GM18505 (cell line): ENCODE results near the gene PKP2.
"Not testable (repeated sequence)": the region's sequence is repeated elsewhere in the genome, so short reads cannot be mapped to it uniquely, and the experiment has no call there.

Source experiments
- ATAC-seq: cut with Tn5 transposase; IDR thresholded peaks from one replicate; pipeline ENCODE4 v1.9.1; 2021; ENCODE audit not compliant: unreplicated experiment
- POLR2A ChIP-seq: IDR thresholded peaks from 4 replicates; pipeline ENCODE4 v1.6.1; 2011; ENCODE audit warnings: borderline replicate concordance; ENCODE audit not compliant: insufficient read depth, insufficient read length; ENCODE audit errors: extremely low read depth

PKP2 gene

GRCh38 chr12:32863128-32863527, 33.4 kb downstream of the PKP2 start:
- no peak for ATAC-seq
- TF ChIP-seq POLR2A: no peak

- ATAC-seq: not testable (repeated sequence)
These were observed 34.9 kb downstream of the PKP2 start for GRCh38 chr12:32861658-32862057.

- ATAC-seq: no peak
- TF ChIP-seq POLR2A: no peak
These were observed 36.4 kb downstream of the PKP2 start for GRCh38 chr12:32860192-32860591.

DNA sequence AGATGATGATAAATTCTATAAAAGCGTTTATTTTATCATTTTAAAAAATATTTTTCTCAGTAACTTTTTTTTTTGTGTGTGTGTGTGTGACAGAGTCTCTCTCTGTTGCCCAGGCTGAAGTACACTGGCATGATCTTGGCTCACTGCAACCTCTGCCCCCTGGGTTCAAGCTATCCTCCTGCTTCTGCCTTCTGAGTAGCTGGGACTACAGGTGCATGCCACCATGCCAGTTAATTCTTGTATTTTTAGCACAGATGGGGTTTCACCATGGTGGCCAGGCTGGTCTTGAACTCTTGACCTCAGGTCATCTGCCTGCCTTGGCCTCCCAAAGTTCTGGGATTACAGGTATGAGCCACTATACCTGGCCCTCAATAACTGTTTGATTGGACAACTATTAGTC, 37.2 kb downstream of the PKP2 start:
- no peak for ATAC-seq
- TF ChIP-seq POLR2A: no peak

DNA sequence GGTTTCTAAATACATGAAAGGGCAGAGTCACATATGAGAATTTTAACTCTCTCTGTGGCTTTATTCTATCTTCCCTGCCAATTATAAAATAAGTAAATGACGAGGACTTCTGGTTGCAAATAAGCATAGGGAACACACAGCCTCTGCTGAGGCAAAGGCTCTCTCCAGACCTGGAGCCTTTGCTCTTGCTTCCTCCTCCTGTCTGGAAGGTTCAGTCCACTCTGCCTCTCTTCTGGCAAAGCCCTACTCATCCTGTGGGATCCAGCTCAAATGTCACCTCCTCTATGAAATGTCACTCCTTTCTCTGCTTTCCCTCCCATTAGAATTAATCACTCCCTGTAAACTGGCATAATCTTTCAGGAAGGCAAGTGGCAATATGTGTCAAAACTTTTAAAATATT, 41.9 kb downstream of the PKP2 start:
- TF ChIP-seq POLR2A: no peak

DNA sequence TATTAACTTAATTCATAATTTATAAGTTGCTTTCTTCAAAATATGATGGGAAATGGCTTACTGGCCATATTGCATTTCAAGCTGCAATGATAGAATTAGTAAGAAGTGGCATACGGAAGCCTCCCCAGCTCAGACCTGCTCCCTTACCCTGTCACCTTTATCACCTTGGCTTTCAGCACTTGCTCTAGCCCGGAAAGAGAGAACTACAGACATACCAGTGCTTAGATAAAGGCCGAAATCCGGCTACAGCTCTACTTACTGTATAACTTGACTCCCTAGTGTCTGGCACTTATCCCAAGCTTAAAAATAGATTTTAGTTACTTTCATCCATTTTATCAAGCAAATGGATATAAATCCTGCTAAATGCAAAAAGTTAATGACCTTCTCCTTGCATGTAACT, 42.5 kb downstream of the PKP2 start:
- TF ChIP-seq POLR2A: no peak
- no peak for ATAC-seq

More for the DNA sequence above, 41.9 kb downstream of the PKP2 start:
- no peak for ATAC-seq

GRCh38 chr12:32847287-32847686, 49.3 kb downstream of the PKP2 start:
- ATAC-seq: no peak
- TF ChIP-seq POLR2A: no peak

GRCh38 chr12:32846053-32846452, 50.5 kb downstream of the PKP2 start:
- no peak for ATAC-seq
- no peak for TF ChIP-seq POLR2A

GRCh38 chr12:32843528-32844095, 53.0 kb downstream of the PKP2 start:
- no peak for TF ChIP-seq POLR2A
- no peak for ATAC-seq

- no peak for ATAC-seq
- no peak for TF ChIP-seq POLR2A
These were observed 55.5 kb downstream of the PKP2 start for GRCh38 chr12:32841061-32841460.

GRCh38 chr12:32839828-32840227, 56.7 kb downstream of the PKP2 start:
- ATAC-seq: no peak
- no peak for TF ChIP-seq POLR2A

GRCh38 chr12:32837974-32838373, 58.6 kb downstream of the PKP2 start:
- no peak for ATAC-seq
- no peak for TF ChIP-seq POLR2A

DNA sequence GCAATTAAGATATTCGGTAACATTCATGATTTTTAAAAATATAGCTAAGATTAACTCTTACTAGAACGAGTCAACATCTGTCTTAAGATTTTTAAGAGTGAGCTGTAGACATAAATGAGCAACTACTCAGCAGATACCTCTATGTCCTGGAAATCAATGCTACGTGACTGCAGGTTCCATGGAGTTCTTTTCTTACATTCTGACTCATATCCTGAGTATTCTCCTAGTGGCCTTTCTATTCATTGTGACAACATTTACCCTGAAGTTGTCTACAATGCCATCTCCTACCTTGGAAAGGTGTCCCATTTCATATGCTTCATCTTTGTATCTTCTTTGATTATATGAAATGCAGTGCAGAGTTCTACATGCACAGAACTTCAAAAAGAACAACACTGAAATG, 59.9 kb downstream of the PKP2 start:
- TF ChIP-seq POLR2A: no peak

GRCh38 chr12:32834122-32834521, 62.5 kb downstream of the PKP2 start:
- ATAC-seq: no peak
- no peak for TF ChIP-seq POLR2A

More for the DNA sequence above, 59.9 kb downstream of the PKP2 start:
- no peak for ATAC-seq

GRCh38 chr12:32828552-32828951, 68.0 kb downstream of the PKP2 start:
- TF ChIP-seq POLR2A: no peak
- ATAC-seq: no peak
